Omental fat pad (tissue), 4 donors: ENCODE measurements around the gene MMEL1. TPM values are rescaled to one million over a fixed set of nuclear protein-coding genes. Genes with fewer than 3 reads are reported as not detected.

ENCODE experiments used
- ATAC-seq: fragments of 150-250 bp; one replicate; pipeline ENCODE4 v1.9.1; 2016; ENCODE audit warnings: mild to moderate bottlenecking, moderate library complexity; ENCODE audit not compliant: low FRiP score
- DNase-seq: peaks from one replicate; pipeline ENCODE4 v3.0.0-alpha.2; 2019; ENCODE audit warnings: low spot score
- total RNA-seq, 4 donors: library from RNA; depleted of rRNA; stranded (reverse); fragments of >200 nt; gene quantifications; one replicate each; pipeline ENCODE4 v1.1.0, GENCODE V29; 2016
- TF ChIP-seq, protein P1 (sequence below), 3 donors: fragments of 450-650 bp; IDR thresholded peaks; one replicate each; pipeline ENCODE4 v1.5.1; 2016 to 2017; ENCODE audit warnings: antibody characterized with exemption in 3 of 3, mild to moderate bottlenecking in 3 of 3, moderate library complexity in 2 of 3

MMEL1 gene
- total RNA-seq, 4 donors from 2014 or later = 1.6 to 2.4 (median 1.6) TPM; not detected in 1

DNA sequence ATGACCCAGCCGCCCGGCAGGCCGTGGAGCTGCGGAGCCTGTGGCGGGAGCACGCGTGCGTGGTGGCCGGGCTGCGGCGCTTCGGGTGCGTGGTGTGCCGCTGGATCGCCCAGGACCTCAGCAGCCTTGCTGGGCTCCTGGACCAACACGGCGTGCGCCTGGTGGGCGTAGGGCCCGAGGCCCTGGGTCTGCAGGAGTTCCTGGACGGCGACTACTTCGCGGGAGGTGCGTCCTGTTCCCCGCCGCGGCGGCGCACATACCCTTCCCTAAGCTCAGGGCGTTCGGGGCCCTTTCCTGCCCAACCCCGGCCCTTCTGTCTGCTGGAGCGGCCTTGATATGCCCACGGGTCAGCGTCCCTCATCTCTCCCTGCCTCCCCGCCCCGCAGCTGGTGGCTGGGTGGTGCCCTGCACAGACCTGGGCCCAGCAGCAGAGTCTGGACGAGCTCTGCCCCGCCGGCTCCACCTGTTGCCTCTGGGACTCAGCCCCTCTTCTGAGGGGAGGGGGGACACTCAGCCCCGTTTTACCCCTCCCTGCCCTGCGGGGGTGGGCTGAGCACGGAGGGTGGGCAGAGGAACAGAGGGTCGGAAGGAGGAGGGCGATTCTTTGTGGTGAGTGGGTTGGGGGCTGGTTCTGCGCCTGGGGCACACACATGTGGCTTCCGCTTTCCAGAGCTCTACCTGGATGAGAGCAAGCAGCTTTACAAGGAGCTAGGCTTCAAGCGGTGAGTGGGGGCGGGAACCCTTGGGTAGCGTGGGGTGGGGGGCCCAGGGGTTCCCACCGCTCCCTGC lies 45.6 kb downstream of the MMEL1 start:
- TF ChIP-seq, protein P1, sequence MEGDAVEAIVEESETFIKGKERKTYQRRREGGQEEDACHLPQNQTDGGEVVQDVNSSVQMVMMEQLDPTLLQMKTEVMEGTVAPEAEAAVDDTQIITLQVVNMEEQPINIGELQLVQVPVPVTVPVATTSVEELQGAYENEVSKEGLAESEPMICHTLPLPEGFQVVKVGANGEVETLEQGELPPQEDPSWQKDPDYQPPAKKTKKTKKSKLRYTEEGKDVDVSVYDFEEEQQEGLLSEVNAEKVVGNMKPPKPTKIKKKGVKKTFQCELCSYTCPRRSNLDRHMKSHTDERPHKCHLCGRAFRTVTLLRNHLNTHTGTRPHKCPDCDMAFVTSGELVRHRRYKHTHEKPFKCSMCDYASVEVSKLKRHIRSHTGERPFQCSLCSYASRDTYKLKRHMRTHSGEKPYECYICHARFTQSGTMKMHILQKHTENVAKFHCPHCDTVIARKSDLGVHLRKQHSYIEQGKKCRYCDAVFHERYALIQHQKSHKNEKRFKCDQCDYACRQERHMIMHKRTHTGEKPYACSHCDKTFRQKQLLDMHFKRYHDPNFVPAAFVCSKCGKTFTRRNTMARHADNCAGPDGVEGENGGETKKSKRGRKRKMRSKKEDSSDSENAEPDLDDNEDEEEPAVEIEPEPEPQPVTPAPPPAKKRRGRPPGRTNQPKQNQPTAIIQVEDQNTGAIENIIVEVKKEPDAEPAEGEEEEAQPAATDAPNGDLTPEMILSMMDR (IDR thresholded peaks at IDR 0.05) = no peak
- no peak for DNase-seq
- ATAC-seq = no peak

DNA sequence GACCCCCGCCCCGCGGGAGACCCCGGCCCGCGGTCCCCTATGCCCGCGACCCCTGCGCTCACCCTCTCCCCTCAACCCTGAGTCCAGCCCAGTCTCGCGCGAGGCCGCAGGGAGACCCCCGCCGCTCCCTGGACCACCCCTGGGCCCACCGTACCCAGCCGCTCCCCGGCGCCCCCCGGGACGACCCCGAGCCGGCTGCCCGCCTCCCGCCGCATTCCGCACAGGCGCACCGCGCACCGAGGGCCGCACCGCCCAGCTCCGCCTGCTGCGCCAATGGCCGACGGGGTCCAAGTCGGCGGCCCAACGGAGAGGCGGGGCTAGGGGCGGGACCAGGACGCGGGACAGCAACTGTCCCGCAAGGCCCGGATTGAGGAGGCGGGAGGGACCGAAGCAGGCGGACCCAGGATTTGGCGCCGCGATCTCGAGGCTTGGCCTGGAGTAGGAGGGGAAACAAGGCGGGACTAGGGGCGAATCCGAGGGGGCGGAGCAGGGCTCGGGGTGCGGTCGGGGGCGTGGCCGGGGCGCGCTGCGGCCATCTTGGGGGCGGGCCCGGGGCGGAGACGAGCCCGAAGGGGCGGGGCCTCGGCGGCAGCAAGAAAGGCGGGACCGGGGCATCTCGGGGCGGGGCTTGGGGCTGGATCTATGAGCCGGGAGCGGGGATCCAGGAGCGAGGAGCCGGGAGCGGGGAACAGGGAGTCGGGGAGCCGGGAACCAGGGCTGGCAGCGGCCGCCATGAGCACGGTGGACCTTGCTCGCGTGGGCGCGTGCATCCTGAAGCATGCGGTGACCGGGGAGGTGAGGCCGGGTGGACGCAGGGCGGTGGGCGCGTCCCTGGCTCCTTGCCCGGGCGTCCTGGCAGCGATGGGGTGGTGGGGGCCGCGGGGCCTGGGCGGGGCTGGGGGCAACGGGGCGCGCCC lies 46.4 kb downstream of the MMEL1 start, which contains the start of gene PRXL2B:
Gene PRXL2B, plus strand, starts transcription at position 624 of the 917 bp plus-strand sequence. Its CDS starts 109 bp downstream, at position 733.
- TF ChIP-seq, protein P1 (IDR thresholded peaks at IDR 0.05) = no peak

DNA sequence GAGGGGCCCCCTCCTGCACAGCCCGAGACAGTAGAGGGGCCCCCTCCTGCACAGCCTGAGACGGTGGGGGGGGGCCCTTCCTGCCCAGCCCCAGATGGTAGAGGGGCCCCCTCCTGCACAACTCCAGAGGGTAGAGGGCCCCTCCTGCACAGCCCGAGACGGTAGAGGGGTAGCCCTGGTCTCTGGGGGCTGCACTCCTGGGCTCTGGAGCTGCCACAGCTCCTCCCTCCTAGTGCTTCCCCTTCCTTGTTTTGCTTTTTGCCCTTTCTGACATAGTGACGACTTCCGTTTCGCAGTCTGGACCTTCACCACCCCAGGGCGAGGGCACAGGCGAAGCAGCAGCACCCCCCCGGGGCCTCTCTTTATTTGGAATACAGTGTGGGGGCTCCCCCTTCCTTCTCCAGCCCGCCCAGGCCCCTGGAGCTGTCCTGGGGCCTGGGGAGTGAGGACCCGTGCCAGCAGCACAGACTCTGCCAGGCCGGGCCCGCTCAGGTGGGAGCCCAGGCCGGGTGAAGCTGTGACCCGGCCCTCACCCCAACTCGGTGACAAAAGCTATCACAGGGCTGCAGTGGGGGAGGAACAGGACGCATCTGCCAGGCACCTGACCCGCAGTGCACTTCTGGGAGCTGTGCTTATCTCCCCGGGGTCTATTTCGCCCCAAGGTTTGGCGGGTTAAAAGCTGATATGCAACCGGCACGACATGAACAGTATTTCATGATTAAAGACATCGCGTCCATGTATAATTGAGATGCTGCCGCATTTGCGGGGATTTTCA lies 47.3 kb downstream of the MMEL1 start:
- ATAC-seq (no peak), DNase-seq (no peak)
- TF ChIP-seq, protein P1 (IDR thresholded peaks at IDR 0.05) = no peak

More for the DNA sequence above, 46.4 kb downstream of the MMEL1 start, which contains the start of gene PRXL2B:
- ATAC-seq (peak; percentile 94), DNase-seq (peak; percentile 91)

DNA sequence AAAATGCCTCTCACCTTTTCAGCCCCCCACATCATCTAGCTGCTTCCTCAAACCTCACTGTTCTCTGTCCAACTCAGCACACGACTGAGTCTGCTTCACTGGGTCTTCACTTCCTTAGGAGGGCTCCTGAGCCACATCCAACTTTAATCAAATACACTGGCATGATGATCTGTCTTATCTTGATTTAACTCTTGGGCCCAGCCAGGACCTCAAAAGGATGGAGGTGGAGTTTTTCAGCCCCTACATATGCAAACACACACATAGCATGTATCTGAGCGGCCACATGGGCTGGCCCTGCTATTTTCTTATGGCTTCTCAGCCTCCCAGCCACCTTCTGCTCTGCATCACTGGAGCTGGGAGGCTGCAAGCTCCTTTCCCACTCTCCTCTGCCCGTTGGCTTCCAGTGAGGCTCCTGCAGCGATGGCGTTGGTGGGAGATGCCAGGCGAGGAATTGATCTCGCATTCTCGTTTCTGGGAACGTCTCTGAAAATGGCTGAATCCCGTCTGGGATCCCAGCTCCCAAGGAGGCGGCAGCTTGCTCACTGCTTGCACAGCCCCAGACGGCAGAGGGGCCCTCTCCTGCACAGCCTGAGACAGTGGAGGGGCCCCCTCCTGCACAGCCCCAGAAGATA lies 48.0 kb downstream of the MMEL1 start:
- TF ChIP-seq, protein P1 (IDR thresholded peaks at IDR 0.05) = no peak
- ATAC-seq (no peak), DNase-seq (no peak)

GRCh38 chr1:2583871-2584351 lies 48.9 kb downstream of the MMEL1 start:
- TF ChIP-seq, protein P1 (IDR thresholded peaks at IDR 0.05) = no peak
- no peak for DNase-seq
- ATAC-seq = no peak

DNA sequence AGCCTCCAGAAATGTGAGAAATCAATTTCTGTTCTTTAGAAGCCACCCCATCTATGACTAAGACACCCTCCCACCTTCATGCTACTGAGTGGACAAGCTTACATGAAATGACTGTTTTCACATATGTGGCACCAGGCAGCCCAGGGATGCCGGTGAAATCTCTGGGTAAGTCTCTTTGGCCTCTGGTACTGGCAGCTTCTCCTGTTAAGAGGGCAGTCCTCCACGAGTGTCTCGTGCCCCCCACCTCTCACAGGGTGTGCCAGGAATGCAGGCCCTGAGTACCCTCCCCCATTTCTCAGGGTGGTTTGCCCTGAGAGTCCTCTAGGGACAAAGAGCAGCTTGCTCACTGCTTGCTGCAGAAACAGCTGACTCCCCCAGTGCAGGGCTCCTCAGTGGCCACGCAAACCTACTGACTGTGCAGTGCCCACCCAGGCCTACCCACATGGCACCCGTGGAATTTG lies 49.5 kb downstream of the MMEL1 start:
- no peak for ATAC-seq
- no peak for DNase-seq

More for the DNA sequence above, 49.5 kb downstream of the MMEL1 start:
- TF ChIP-seq, protein P1 (IDR thresholded peaks at IDR 0.05) = no peak
